MM.1S (cell line): Measurements from ENCODE around the gene REPS1.

Source experiments
- DNase-seq: peaks from one replicate; pipeline ENCODE4 v3.0.0-alpha.2; 2015
- H2AFZ ChIP-seq: fragments of 300-600 bp; sonication (generic); 2 replicates; pipeline ENCODE4 v1.6.0; 2016; ENCODE audit warnings: antibody characterized with exemption, low read length
- H3F3A ChIP-seq: fragments of 300-600 bp; sonication (generic); 2 replicates; pipeline ENCODE4 v1.6.1; 2016; ENCODE audit warnings: mild to moderate bottlenecking, antibody characterized with exemption, low read length, moderate library complexity, mixed read lengths; ENCODE audit not compliant: insufficient read depth
- H3K27ac ChIP-seq: fragments of 300-600 bp; sonication (generic); 2 replicates; pipeline ENCODE4 v1.5.1; 2016; ENCODE audit warnings: mild to moderate bottlenecking, low read length
- H3K27me3 ChIP-seq: fragments of 300-600 bp; sonication (generic); replicated peaks from 2 replicates; pipeline ENCODE4 v1.6.0; 2016; ENCODE audit warnings: low read length; ENCODE audit not compliant: insufficient read depth
- H3K36me3 ChIP-seq: fragments of 300-600 bp; sonication (generic); replicated peaks from 2 replicates; pipeline ENCODE4 v1.6.1; 2016; ENCODE audit warnings: mild to moderate bottlenecking, low read length, mixed read lengths; ENCODE audit not compliant: insufficient read depth
- H3K4me1 ChIP-seq: fragments of 300-600 bp; sonication (generic); 2 replicates; pipeline ENCODE4 v1.6.1; 2016; ENCODE audit warnings: low read length, mixed read lengths
- H3K4me2 ChIP-seq: fragments of 300-600 bp; sonication (generic); 2 replicates; pipeline ENCODE4 v1.6.0; 2016; ENCODE audit warnings: low read depth, low read length
- H3K4me3 ChIP-seq: fragments of 300-600 bp; sonication (generic); 2 replicates; pipeline ENCODE4 v1.5.1; 2016; ENCODE audit warnings: low read length, mixed read lengths
- H3K79me2 ChIP-seq: fragments of 300-600 bp; sonication (generic); 2 replicates; pipeline ENCODE4 v1.6.1; 2016; ENCODE audit warnings: mixed run types, low read length, mixed read lengths
- H3K9ac ChIP-seq: fragments of 300-600 bp; sonication (generic); 2 replicates; pipeline ENCODE4 v1.6.1; 2016; ENCODE audit warnings: low read length, mixed read lengths
- H3K9me2 ChIP-seq: fragments of 300-600 bp; sonication (generic); replicated peaks from 2 replicates; pipeline ENCODE4 v1.6.1; 2016; ENCODE audit warnings: mild to moderate bottlenecking, low read length, mixed read lengths; ENCODE audit not compliant: insufficient read depth
- H3K9me3 ChIP-seq: fragments of 300-600 bp; sonication (generic); replicated peaks from 2 replicates; pipeline ENCODE4 v1.6.1; 2016; ENCODE audit warnings: mild to moderate bottlenecking, low read length, mixed read lengths; ENCODE audit not compliant: insufficient read depth
- H4K20me1 ChIP-seq: fragments of 300-600 bp; sonication (generic); 2 replicates; pipeline ENCODE4 v1.6.1; 2016; ENCODE audit warnings: mild to moderate bottlenecking, low read length, moderate library complexity, mixed read lengths; ENCODE audit not compliant: insufficient read depth
- EZH2 ChIP-seq: fragments of 300-600 bp; sonication (generic); optimal IDR thresholded peaks from 2 replicates; pipeline ENCODE3; 2017; ENCODE audit warnings: low read depth, mild to moderate bottlenecking, antibody characterized with exemption, low read length, mixed read lengths
- EZH2phosphoT487 ChIP-seq: fragments of 300-600 bp; sonication (generic); IDR thresholded peaks from 2 replicates; pipeline ENCODE4 v1.6.1; 2018; ENCODE audit warnings: antibody characterized with exemption, low read length
- TF ChIP-seq, protein P1 (sequence below): fragments of 300-600 bp; sonication (generic); IDR thresholded peaks from 2 replicates; pipeline ENCODE4 v1.5.1; 2016; ENCODE audit warnings: antibody characterized with exemption, low read length, mixed read lengths

The REPS1 gene

DNA sequence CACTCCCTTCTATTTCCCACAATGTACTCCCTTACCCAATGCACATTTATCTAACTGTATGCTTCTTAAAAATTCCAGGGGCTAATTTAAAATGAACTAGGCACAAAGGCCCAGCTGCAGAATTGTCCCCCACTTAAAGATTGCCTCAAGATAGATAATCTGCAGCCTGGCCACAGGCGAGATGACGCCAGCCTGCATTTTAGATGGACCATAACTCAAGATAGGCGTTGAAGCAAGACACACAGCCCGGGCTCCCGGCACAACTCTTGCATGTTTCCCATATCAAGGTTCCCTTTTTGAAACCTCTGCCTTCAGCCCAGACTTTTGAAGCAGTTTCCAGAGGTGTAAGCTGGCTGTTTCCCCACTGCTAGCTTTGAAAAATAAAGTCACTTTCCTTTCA, 3.2 kb upstream of the REPS1 start:
- H3K79me2 ChIP-seq = peaks cover 14% of the 10 kb centered on the region
- H3K4me1 ChIP-seq = 0 out of 2 replicates have a peak, but pooled peaks cover 8% of the 10 kb centered on the region
- H3K4me3 ChIP-seq = no peak overlapping the region
- H3K27me3 ChIP-seq = no peaks in the 10 kb centered on the region
- H4K20me1 ChIP-seq = no peaks in the 10 kb centered on the region; the same call in 1 of the 2 replicates
- peaks cover 6% of the 10 kb centered on the region; the same call in 1 of the 2 replicates for H3F3A ChIP-seq
- H3K9ac ChIP-seq = no peak overlapping the region
- no peak overlapping the region for H2AFZ ChIP-seq
- no peak overlapping the region for H3K4me2 ChIP-seq
- DNase-seq = no peak
- no peaks in the 10 kb centered on the region for H3K36me3 ChIP-seq
- H3K27ac ChIP-seq = no peak overlapping the region
- no peaks in the 10 kb centered on the region for H3K9me3 ChIP-seq
- H3K9me2 ChIP-seq = no peaks in the 10 kb centered on the region
- TF ChIP-seq EZH2 = no peak
- TF ChIP-seq, protein P1, sequence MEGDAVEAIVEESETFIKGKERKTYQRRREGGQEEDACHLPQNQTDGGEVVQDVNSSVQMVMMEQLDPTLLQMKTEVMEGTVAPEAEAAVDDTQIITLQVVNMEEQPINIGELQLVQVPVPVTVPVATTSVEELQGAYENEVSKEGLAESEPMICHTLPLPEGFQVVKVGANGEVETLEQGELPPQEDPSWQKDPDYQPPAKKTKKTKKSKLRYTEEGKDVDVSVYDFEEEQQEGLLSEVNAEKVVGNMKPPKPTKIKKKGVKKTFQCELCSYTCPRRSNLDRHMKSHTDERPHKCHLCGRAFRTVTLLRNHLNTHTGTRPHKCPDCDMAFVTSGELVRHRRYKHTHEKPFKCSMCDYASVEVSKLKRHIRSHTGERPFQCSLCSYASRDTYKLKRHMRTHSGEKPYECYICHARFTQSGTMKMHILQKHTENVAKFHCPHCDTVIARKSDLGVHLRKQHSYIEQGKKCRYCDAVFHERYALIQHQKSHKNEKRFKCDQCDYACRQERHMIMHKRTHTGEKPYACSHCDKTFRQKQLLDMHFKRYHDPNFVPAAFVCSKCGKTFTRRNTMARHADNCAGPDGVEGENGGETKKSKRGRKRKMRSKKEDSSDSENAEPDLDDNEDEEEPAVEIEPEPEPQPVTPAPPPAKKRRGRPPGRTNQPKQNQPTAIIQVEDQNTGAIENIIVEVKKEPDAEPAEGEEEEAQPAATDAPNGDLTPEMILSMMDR = no peak
- no peak for TF ChIP-seq EZH2phosphoT487

DNA sequence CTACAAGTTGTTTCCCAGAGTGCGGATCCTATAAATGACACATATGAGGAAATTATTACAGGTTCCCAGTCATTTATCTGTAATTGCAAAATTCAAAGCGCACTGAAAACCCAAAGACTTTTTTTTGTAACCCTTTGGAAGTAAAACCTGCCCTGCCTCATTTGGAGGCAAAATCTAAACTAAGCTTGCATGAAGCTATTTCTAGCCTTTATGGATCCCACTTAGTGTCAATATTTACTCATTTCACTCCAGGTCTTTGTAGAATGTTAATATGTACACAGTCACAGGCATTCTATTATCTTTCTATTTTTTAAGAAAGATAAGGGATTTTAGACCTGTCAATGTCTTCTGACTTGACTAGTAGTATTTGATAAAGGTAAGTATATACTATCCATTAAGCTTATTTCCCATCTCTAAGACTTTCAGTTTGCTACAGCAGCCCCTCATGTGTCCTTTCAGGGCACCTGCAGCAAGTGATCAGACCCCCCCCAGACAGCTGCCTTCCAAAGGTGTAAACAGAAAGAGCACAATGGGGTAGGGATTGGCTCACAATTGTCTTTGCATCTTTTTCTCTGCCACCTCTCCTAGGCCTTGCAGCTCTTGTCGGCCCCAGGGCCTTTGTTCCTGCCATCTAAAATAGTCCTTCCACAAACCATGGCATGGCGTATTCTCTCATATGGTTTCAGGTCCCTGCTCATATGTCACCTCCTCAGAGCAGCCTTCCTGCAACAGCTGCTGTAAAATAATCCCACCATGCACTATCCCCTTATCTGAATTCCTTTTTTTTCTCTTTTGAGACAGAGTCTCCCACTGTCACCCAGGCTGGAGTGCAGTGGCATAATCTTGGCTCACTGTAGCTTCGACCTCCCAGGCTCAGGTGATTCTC, 1.3 kb upstream of the REPS1 start:
- no peak for DNase-seq
- H3K79me2 ChIP-seq = peaks cover 32% of the 10 kb centered on the region
- TF ChIP-seq EZH2phosphoT487 (no peak), EZH2 (no peak)
- TF ChIP-seq, protein P1 = no peak
- H2AFZ ChIP-seq = peak overlapping the region; percentile 78
- no peak overlapping the region for H3K9ac ChIP-seq
- H3K36me3 ChIP-seq = no peaks in the 10 kb centered on the region
- no peaks in the 10 kb centered on the region for H3K9me3 ChIP-seq
- H3K27ac ChIP-seq = no peak overlapping the region
- H3F3A ChIP-seq = peaks cover 6% of the 10 kb centered on the region; the same call in 1 of the 2 replicates
- no peak overlapping the region for H3K4me2 ChIP-seq
- H3K27me3 ChIP-seq = no peaks in the 10 kb centered on the region
- H3K9me2 ChIP-seq = no peaks in the 10 kb centered on the region
- H3K4me1 ChIP-seq = peaks cover 14% of the 10 kb centered on the region; the same call in 1 of the 2 replicates
- H4K20me1 ChIP-seq = no peaks in the 10 kb centered on the region; the same call in 1 of the 2 replicates
- no peak overlapping the region for H3K4me3 ChIP-seq

DNA sequence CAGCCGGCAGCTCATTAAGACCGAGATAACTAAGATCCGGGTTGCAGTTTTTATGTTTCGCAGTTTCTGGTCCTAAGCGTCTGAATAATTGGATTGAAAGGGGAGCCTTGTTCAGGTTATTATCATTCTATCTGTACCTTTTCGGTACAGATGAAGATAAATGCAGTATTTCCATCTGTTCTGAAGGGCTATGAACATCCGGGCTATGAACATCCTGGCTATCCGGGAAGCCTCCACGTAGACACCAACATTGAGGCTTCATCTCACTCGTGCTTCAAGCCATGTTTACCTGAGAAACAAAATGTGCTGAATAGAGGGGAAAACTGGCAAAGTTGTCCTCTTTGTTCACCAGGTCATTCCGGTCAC, 399 bp upstream of the REPS1 start:
- Histone ChIP-seq H3K27ac (peak overlapping the region; percentile 78; the same call in 1 of the 2 replicates), H3K36me3 (no peaks in the 10 kb centered on the region), H3F3A (peaks cover 6% of the 10 kb centered on the region; the same call in 1 of the 2 replicates), H3K79me2 (peaks cover 41% of the 10 kb centered on the region), H3K9ac (peak overlapping the region; percentile 97; the same call in 1 of the 2 replicates), H3K4me2 (peak overlapping the region; percentile 63), H2AFZ (peak overlapping the region; percentile 78), H3K9me2 (no peaks in the 10 kb centered on the region), H3K9me3 (no peaks in the 10 kb centered on the region), H3K4me1 (peaks cover 14% of the 10 kb centered on the region; the same call in 1 of the 2 replicates), H4K20me1 (no peaks in the 10 kb centered on the region; the same call in 1 of the 2 replicates), H3K4me3 (peak overlapping the region; percentile 88), H3K27me3 (no peaks in the 10 kb centered on the region)
- peak; percentile 33 for DNase-seq
- no peak for TF ChIP-seq EZH2phosphoT487
- TF ChIP-seq EZH2 = no peak
- TF ChIP-seq, protein P1 = no peak
